Measurements from ENCODE around the gene ERAS. TPM values are rescaled to one million over a fixed set of nuclear protein-coding genes. Genes with fewer than 3 reads are reported as not detected.

Gene ERAS
- total RNA-seq, 1 experiment from 2014 or later, result 0.23 TPM

DNA sequence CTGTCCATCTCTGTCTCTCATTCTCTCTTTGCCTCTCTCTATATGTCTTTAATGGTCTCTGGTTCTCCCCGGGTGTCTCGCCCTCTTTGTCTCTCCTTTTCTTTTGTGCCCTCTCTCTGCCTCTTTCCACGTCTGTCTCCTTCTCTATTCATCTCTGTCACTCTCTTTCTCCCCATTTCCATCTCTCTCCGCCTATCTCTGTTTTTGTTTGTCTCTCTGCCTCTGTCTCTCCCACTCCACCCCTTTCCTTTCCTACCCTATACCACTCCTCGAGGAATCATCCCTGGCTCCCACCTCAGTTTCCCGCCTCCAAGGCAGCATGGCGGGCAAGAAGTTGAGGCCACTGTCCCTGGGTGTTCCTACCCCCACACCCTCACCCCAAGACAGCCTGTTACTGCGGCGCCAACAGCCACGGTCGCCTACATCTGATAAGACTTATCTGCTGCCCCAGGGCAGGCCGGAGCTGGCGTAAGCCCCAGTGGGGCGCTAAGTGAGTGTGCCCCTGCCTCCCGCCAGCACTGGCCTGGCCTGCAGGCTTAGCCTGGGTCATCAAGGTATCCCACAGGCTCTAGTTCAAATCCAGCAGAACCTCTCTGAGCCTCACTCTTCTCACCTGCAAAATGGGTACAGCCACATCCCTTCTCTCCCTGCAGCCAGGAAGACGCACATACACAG lies 40.6 kb upstream of the ERAS start:
- intact Hi-C loops (cut with micrococcal nuclease; ENCODE audit: unreplicated experiment) (no loop called here), in situ Hi-C loops (cut with HindIII; ENCODE audit: low pct_unique_long_range_greater_than_20kb, low sequenced_read_pairs) (no loop called here)
- H3K4me1 ChIP-seq (ENCODE audit: control insufficient read depth, insufficient read depth, low read length), result no peaks in the 10 kb centered on the region
- DNase-seq (ENCODE audit: low read depth, low spot score) (no peak), ATAC-seq (no peak)
- H3K9me3 ChIP-seq (ENCODE audit: control insufficient read depth, insufficient read depth, low read depth, low read length), result no peaks in the 10 kb centered on the region
- H3K36me3 ChIP-seq (ENCODE audit: control insufficient read depth, insufficient read depth, low read length), result no peaks in the 10 kb centered on the region
- TF ChIP-seq, protein P1, sequence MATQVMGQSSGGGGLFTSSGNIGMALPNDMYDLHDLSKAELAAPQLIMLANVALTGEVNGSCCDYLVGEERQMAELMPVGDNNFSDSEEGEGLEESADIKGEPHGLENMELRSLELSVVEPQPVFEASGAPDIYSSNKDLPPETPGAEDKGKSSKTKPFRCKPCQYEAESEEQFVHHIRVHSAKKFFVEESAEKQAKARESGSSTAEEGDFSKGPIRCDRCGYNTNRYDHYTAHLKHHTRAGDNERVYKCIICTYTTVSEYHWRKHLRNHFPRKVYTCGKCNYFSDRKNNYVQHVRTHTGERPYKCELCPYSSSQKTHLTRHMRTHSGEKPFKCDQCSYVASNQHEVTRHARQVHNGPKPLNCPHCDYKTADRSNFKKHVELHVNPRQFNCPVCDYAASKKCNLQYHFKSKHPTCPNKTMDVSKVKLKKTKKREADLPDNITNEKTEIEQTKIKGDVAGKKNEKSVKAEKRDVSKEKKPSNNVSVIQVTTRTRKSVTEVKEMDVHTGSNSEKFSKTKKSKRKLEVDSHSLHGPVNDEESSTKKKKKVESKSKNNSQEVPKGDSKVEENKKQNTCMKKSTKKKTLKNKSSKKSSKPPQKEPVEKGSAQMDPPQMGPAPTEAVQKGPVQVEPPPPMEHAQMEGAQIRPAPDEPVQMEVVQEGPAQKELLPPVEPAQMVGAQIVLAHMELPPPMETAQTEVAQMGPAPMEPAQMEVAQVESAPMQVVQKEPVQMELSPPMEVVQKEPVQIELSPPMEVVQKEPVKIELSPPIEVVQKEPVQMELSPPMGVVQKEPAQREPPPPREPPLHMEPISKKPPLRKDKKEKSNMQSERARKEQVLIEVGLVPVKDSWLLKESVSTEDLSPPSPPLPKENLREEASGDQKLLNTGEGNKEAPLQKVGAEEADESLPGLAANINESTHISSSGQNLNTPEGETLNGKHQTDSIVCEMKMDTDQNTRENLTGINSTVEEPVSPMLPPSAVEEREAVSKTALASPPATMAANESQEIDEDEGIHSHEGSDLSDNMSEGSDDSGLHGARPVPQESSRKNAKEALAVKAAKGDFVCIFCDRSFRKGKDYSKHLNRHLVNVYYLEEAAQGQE (IDR thresholded peaks at IDR 0.05; ENCODE audit: insufficient read depth in 1 of 2, low read depth in 2 of 2, low read length in 1 of 2), result no peak
- no peaks in the 10 kb centered on the region for H3K27me3 ChIP-seq (ENCODE audit: control insufficient read depth, insufficient read depth, low read length)
- ChIA-PET POLR2A (no interaction called here), CTCF (no interaction called here)
- H3K27ac ChIP-seq (ENCODE audit: low read length), result no peak overlapping the region
- no TSS peak for BruUV-seq (replicated peaks)
- no peak overlapping the region for H3K4me3 ChIP-seq (ENCODE audit: low read depth in 2 of 2, low read length in 2 of 2)

GRCh38 chrX:48786341-48786800 lies 39.9 kb upstream of the ERAS start, which contains the start of gene GATA1:
Gene GATA1 (plus strand): TSS chrX:48786590. CDS start chrX:48791110, 4,520 bp downstream.
- in situ Hi-C loops (cut with HindIII; ENCODE audit: low pct_unique_long_range_greater_than_20kb, low sequenced_read_pairs), result no loop called here
- Histone ChIP-seq H3K4me3 (ENCODE audit: low read depth in 2 of 2, low read length in 2 of 2) (no peak within 1 kb of the TSS), H3K27me3 (ENCODE audit: control insufficient read depth, insufficient read depth, low read length) (no peaks in the 10 kb centered on the region), H3K36me3 (ENCODE audit: control insufficient read depth, insufficient read depth, low read length) (no peaks in the 10 kb centered on the region), H3K4me1 (ENCODE audit: control insufficient read depth, insufficient read depth, low read length) (no peaks in the 10 kb centered on the region), H3K27ac (ENCODE audit: low read length) (no peak within 1 kb of the TSS), H3K9me3 (ENCODE audit: control insufficient read depth, insufficient read depth, low read depth, low read length) (no peaks in the 10 kb centered on the region)
- ATAC-seq (no peak), DNase-seq (ENCODE audit: low read depth, low spot score) (no peak)
- CTCF ChIA-PET, result no interaction called here
- no TSS peak for BruUV-seq (replicated peaks)
- intact Hi-C loops (cut with micrococcal nuclease; ENCODE audit: unreplicated experiment), result no loop called here
- no peak for TF ChIP-seq POLR2AphosphoS5 (IDR thresholded peaks at IDR 0.05; ENCODE audit: low read depth, low read length)
- TF ChIP-seq, protein P2, sequence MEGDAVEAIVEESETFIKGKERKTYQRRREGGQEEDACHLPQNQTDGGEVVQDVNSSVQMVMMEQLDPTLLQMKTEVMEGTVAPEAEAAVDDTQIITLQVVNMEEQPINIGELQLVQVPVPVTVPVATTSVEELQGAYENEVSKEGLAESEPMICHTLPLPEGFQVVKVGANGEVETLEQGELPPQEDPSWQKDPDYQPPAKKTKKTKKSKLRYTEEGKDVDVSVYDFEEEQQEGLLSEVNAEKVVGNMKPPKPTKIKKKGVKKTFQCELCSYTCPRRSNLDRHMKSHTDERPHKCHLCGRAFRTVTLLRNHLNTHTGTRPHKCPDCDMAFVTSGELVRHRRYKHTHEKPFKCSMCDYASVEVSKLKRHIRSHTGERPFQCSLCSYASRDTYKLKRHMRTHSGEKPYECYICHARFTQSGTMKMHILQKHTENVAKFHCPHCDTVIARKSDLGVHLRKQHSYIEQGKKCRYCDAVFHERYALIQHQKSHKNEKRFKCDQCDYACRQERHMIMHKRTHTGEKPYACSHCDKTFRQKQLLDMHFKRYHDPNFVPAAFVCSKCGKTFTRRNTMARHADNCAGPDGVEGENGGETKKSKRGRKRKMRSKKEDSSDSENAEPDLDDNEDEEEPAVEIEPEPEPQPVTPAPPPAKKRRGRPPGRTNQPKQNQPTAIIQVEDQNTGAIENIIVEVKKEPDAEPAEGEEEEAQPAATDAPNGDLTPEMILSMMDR (IDR thresholded peaks at IDR 0.05), result no peak
- no peak for TF ChIP-seq SIN3A (IDR thresholded peaks at IDR 0.05; ENCODE audit: borderline replicate concordance, insufficient read depth, low read depth, low read length)
- TF ChIP-seq TCF7L2 (IDR thresholded peaks at IDR 0.05; ENCODE audit: low read depth, low read length), result no peak
- TF ChIP-seq, protein P1 (IDR thresholded peaks at IDR 0.05; ENCODE audit: insufficient read depth in 1 of 2, low read depth in 2 of 2, low read length in 1 of 2), result no peak
- POLR2A ChIA-PET, result no interaction called here

Measured in Panc1 (cell line).